Stimulated activated CD8-positive, alpha-beta memory T cell treated with anti-CD3 and anti-CD28 coated beads, Interleukin-12 subunit alpha, Interleukin-12 subunit beta, amount 100 ng/mL, for 4 hours (primary cell): ENCODE data around the gene IFIT1.
"Not testable (repeated sequence)": the region's sequence is repeated elsewhere in the genome, so short reads cannot be mapped to it uniquely, and the experiment has no call there.

Source experiments
- DNase-seq: peaks from one replicate; pipeline ENCODE4 v3.0.0-alpha.2; 2020; ENCODE audit warnings: low read depth

IFIT1 gene

GRCh38 chr10:89364531-89364930 is 27.9 kb upstream of the IFIT1 start:
- DNase-seq = no peak

GRCh38 chr10:89367529-89367928 is 24.9 kb upstream of the IFIT1 start:
- DNase-seq = no peak

- no peak for DNase-seq
Observed at GRCh38 chr10:89368129-89368528, 24.3 kb upstream of the IFIT1 start.

- no peak for DNase-seq
Observed at GRCh38 chr10:89369156-89370105, 23.0 kb upstream of the IFIT1 start.

- no peak for DNase-seq
Observed at GRCh38 chr10:89371079-89371478, 21.3 kb upstream of the IFIT1 start.

- no peak for DNase-seq
Observed at GRCh38 chr10:89371987-89372386, 20.4 kb upstream of the IFIT1 start.

- DNase-seq = no peak
Observed at GRCh38 chr10:89373916-89374711, 18.3 kb upstream of the IFIT1 start.

- DNase-seq = no peak
Observed at GRCh38 chr10:89374713-89375141, 17.7 kb upstream of the IFIT1 start.

- no peak for DNase-seq
Observed at GRCh38 chr10:89377705-89378637, 14.5 kb upstream of the IFIT1 start, which contains the start of gene IFIT1B. Gene IFIT1B (plus strand): TSS chr10:89378056. CDS start chr10:89378136, 80 bp downstream.

- no peak for DNase-seq
Observed at GRCh38 chr10:89379103-89379502, 13.3 kb upstream of the IFIT1 start.

- DNase-seq = no peak
Observed at GRCh38 chr10:89382757-89383156, 9.7 kb upstream of the IFIT1 start.

- no peak for DNase-seq
Observed at GRCh38 chr10:89384474-89385340, 7.7 kb upstream of the IFIT1 start.

- DNase-seq = no peak
Observed at GRCh38 chr10:89388806-89389205, 3.6 kb upstream of the IFIT1 start.

GRCh38 chr10:89389254-89389653 is 3.2 kb upstream of the IFIT1 start:
- no peak for DNase-seq

GRCh38 chr10:89390476-89391225 is 1.8 kb upstream of the IFIT1 start:
- no peak for DNase-seq

- not testable (repeated sequence) for DNase-seq
Observed at GRCh38 chr10:89391226-89391576, 1.2 kb upstream of the IFIT1 start.

GRCh38 chr10:89392974-89393373 is 551 bp downstream of the IFIT1 start:
- no peak for DNase-seq

GRCh38 chr10:89393898-89394297 is 1.5 kb downstream of the IFIT1 start:
- DNase-seq = no peak

GRCh38 chr10:89395141-89395540 is 2.7 kb downstream of the IFIT1 start:
- DNase-seq = no peak
